ENCODE measurements around the gene LYRM7. TPM values are rescaled to one million over a fixed set of nuclear protein-coding genes. Genes with fewer than 3 reads are reported as not detected.

Gene LYRM7
- total and polyA plus RNA-seq, 5 donors from 2014 or later = 4.3 to 6.5 (median 5.1) TPM

DNA sequence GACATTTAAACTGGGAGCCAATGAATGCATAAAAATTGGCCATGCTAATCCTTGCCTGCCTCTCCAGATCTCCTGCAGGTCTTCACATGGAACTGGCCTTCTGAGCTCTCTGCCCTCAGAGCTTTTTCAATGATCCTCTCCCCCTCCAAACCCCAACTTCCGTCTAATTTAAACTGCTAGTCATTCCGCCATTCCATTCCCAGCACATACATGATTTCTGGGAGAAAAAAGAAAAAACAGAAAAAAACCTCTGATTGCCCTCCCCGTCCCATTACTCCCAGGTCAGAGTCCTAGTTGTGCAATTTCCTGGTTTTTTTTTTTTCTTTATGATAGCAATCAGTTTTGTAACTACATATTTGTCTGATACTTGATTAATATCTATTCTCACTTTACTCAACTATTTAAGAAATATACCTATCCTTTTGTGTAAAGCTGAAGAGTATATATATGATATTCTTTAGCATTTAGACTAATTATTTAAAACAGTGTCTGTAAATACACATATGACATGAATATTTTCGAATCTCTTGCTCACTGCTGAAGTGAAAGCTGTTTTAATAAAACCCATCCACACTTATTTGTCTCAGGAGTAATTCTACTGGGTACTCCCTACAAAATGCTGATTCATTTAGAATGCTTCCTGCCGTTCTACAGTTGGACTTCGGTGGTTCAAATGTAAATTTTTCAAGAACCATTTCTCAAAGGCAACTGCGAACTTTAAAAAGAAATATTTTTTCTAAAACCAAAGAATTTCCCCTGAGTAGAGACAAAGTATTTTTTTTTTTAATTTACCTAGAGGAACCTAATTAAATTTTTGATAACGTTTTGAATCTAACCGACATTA is 7.2 kb upstream of the LYRM7 start:
- peaks cover 34% of the 10 kb centered on the region for H3K4me1 ChIP-seq (ENCODE audit: control insufficient read depth, insufficient read depth, low read length, poor library complexity, severe bottlenecking)
- H3K36me3 Mint-ChIP-seq = peaks cover 34% of the 10 kb centered on the region
- H3K36me3 ChIP-seq (ENCODE audit: control insufficient read depth, insufficient read depth, low read length) = peaks cover 41% of the 10 kb centered on the region
- H3K27ac ChIP-seq (ENCODE audit: insufficient read depth, low read length, poor library complexity, severe bottlenecking) = peak overlapping the region; percentile 93
- H3K27me3 ChIP-seq (ENCODE audit: control insufficient read depth, insufficient read depth, low read length) = no peaks in the 10 kb centered on the region
- H3K4me3 ChIP-seq (ENCODE audit: low read depth, low read length) = peak overlapping the region; percentile 93
- H3K27me3 Mint-ChIP-seq = no peaks in the 10 kb centered on the region
- peaks cover 18 to 62% (median 43%) of the 10 kb centered on the region in 4 donors for H3K4me1 Mint-ChIP-seq
- H3K9me3 ChIP-seq (ENCODE audit: control insufficient read depth in 2 of 2, low read length in 2 of 2) = no peaks in the 10 kb centered on the region
- peak overlapping the region; percentile 81 to 89 (median 87) for H3K27ac Mint-ChIP-seq
- peak overlapping the region; percentile 88 to 94 (median 92) for H3K4me3 Mint-ChIP-seq
- ATAC-seq (ENCODE audit: low read depth in 2 of 2) (no peak), DNase-seq (peak in 2 of 3 donors; percentile 7 to 57)
- H3K9me3 Mint-ChIP-seq = peaks cover 0 to 1% (median 0%) of the 10 kb centered on the region in 7 donors

GRCh38 chr5:131164191-131165118 is 6.3 kb upstream of the LYRM7 start:
- Mint-ChIP-seq H3K4me1 (peaks cover 18 to 59% (median 39%) of the 10 kb centered on the region in 4 donors), H3K9me3 (peaks cover 0 to 1% (median 0%) of the 10 kb centered on the region in 7 donors), H3K36me3 (peaks cover 25% of the 10 kb centered on the region), H3K27me3 (no peaks in the 10 kb centered on the region), H3K4me3 (peak overlapping the region; percentile 94 to 98 (median 96)), H3K27ac (peak overlapping the region; percentile 89 to 98 (median 97))
- Histone ChIP-seq H3K9me3 (ENCODE audit: control insufficient read depth in 2 of 2, low read length in 2 of 2) (no peaks in the 10 kb centered on the region), H3K27ac (ENCODE audit: insufficient read depth, low read length, poor library complexity, severe bottlenecking) (peak overlapping the region; percentile 93), H3K4me1 (ENCODE audit: control insufficient read depth, insufficient read depth, low read length, poor library complexity, severe bottlenecking) (peaks cover 34% of the 10 kb centered on the region), H3K27me3 (ENCODE audit: control insufficient read depth, insufficient read depth, low read length) (no peaks in the 10 kb centered on the region), H3K4me3 (ENCODE audit: low read depth, low read length) (peak overlapping the region; percentile 93), H3K36me3 (ENCODE audit: control insufficient read depth, insufficient read depth, low read length) (peaks cover 31% of the 10 kb centered on the region)
- ATAC-seq (ENCODE audit: low read depth in 2 of 2) (peak; percentile 76), DNase-seq (peak; percentile 43 to 86 (median 76))

- peak within 1 kb of the TSS; percentile 93 for H3K4me3 ChIP-seq (ENCODE audit: low read depth, low read length)
- Mint-ChIP-seq H3K36me3 (peaks cover 18% of the 10 kb centered on the region), H3K27me3 (no peaks in the 10 kb centered on the region), H3K27ac (peak within 1 kb of the TSS; percentile 89 to 98 (median 97)), H3K4me1 (peaks cover 18 to 58% (median 38%) of the 10 kb centered on the region in 4 donors), H3K4me3 (peak within 1 kb of the TSS; percentile 94 to 98 (median 96)), H3K9me3 (peaks cover 0 to 1% (median 0%) of the 10 kb centered on the region in 7 donors)
- H3K4me1 ChIP-seq (ENCODE audit: control insufficient read depth, insufficient read depth, low read length, poor library complexity, severe bottlenecking) = peaks cover 38% of the 10 kb centered on the region
- ATAC-seq (ENCODE audit: low read depth in 2 of 2) (peak; percentile 84 to 85), DNase-seq (peak; percentile 88 to 94 (median 92))
- no peaks in the 10 kb centered on the region for H3K9me3 ChIP-seq (ENCODE audit: control insufficient read depth in 2 of 2, low read length in 2 of 2)
- peak within 1 kb of the TSS; percentile 93 for H3K27ac ChIP-seq (ENCODE audit: insufficient read depth, low read length, poor library complexity, severe bottlenecking)
- no peaks in the 10 kb centered on the region for H3K27me3 ChIP-seq (ENCODE audit: control insufficient read depth, insufficient read depth, low read length)
- peaks cover 24% of the 10 kb centered on the region for H3K36me3 ChIP-seq (ENCODE audit: control insufficient read depth, insufficient read depth, low read length)
Observed at GRCh38 chr5:131165119-131165727, 5.5 kb upstream of the LYRM7 start, which contains the start of gene HINT1. Gene HINT1 (minus strand): TSS chr5:131165256. CDS start chr5:131165205, 51 bp downstream.

DNA sequence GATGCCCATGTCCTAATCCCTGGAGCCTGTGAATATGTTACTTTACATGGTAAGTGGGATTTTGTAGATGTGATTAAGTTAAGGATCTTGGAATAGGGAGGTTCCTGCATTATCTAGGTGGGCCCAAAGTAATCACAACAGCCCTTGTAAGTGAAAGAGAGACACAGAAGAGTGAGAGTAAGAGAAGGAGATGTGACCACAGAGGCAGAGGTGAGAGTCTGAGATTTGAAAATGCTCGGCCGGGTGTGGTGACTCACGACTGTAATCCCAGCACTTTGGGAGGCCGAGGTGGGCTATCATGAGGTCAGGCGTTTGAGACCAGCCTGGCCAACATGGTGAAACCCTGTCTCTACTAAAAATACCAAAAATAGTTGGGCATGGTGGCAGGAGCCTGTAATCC is 3.1 kb upstream of the LYRM7 start:
- Histone ChIP-seq H3K9me3 (ENCODE audit: control insufficient read depth in 2 of 2, low read length in 2 of 2) (no peaks in the 10 kb centered on the region), H3K27me3 (ENCODE audit: control insufficient read depth, insufficient read depth, low read length) (no peaks in the 10 kb centered on the region), H3K36me3 (ENCODE audit: control insufficient read depth, insufficient read depth, low read length) (peaks cover under 1% of the 10 kb centered on the region), H3K4me1 (ENCODE audit: control insufficient read depth, insufficient read depth, low read length, poor library complexity, severe bottlenecking) (peaks cover 39% of the 10 kb centered on the region), H3K27ac (ENCODE audit: insufficient read depth, low read length, poor library complexity, severe bottlenecking) (no peak overlapping the region), H3K4me3 (ENCODE audit: low read depth, low read length) (no peak overlapping the region)
- peak overlapping the region in 1 of 3 donors; percentile 25 for H3K27ac Mint-ChIP-seq
- DNase-seq (no peak), ATAC-seq (ENCODE audit: low read depth in 2 of 2) (no peak)
- H3K27me3 Mint-ChIP-seq = no peaks in the 10 kb centered on the region
- H3K4me3 Mint-ChIP-seq = peak overlapping the region in 2 of 4 donors; percentile 22 to 94
- H3K4me1 Mint-ChIP-seq = peaks cover 12 to 60% (median 38%) of the 10 kb centered on the region in 4 donors
- peaks cover 4% of the 10 kb centered on the region for H3K36me3 Mint-ChIP-seq
- H3K9me3 Mint-ChIP-seq = peaks cover 0 to 1% (median 0%) of the 10 kb centered on the region in 7 donors

- no peaks in the 10 kb centered on the region for H3K27me3 Mint-ChIP-seq
- peak overlapping the region; percentile 94 for H3K4me3 ChIP-seq (ENCODE audit: low read depth, low read length)
- H3K9me3 ChIP-seq (ENCODE audit: control insufficient read depth in 2 of 2, low read length in 2 of 2) = no peaks in the 10 kb centered on the region
- H3K27ac ChIP-seq (ENCODE audit: insufficient read depth, low read length, poor library complexity, severe bottlenecking) = peak overlapping the region; percentile 86
- peaks cover 24% of the 10 kb centered on the region for H3K4me1 ChIP-seq (ENCODE audit: control insufficient read depth, insufficient read depth, low read length, poor library complexity, severe bottlenecking)
- H3K4me3 Mint-ChIP-seq = peak overlapping the region; percentile 90 to 99 (median 97)
- DNase-seq = no peak
- H3K4me1 Mint-ChIP-seq = peaks cover 0 to 58% (median 42%) of the 10 kb centered on the region in 4 donors
- peaks cover 0 to 1% (median 0%) of the 10 kb centered on the region in 7 donors for H3K9me3 Mint-ChIP-seq
- ATAC-seq (ENCODE audit: low read depth in 2 of 2) = no peak
- no peaks in the 10 kb centered on the region for H3K27me3 ChIP-seq (ENCODE audit: control insufficient read depth, insufficient read depth, low read length)
- H3K36me3 ChIP-seq (ENCODE audit: control insufficient read depth, insufficient read depth, low read length) = no peaks in the 10 kb centered on the region
- peak overlapping the region; percentile 95 to 99 (median 98) for H3K27ac Mint-ChIP-seq
- no peaks in the 10 kb centered on the region for H3K36me3 Mint-ChIP-seq
Observed at GRCh38 chr5:131169810-131170539, 769 bp upstream of the LYRM7 start.

- Histone ChIP-seq H3K4me3 (ENCODE audit: low read depth, low read length) (peak overlapping the region; percentile 94), H3K9me3 (ENCODE audit: control insufficient read depth in 2 of 2, low read length in 2 of 2) (no peaks in the 10 kb centered on the region), H3K27me3 (ENCODE audit: control insufficient read depth, insufficient read depth, low read length) (no peaks in the 10 kb centered on the region), H3K4me1 (ENCODE audit: control insufficient read depth, insufficient read depth, low read length, poor library complexity, severe bottlenecking) (peaks cover 17% of the 10 kb centered on the region), H3K27ac (ENCODE audit: insufficient read depth, low read length, poor library complexity, severe bottlenecking) (peak overlapping the region; percentile 86), H3K36me3 (ENCODE audit: control insufficient read depth, insufficient read depth, low read length) (no peaks in the 10 kb centered on the region)
- Mint-ChIP-seq H3K4me1 (peaks cover 5 to 49% (median 38%) of the 10 kb centered on the region in 4 donors), H3K36me3 (peaks cover 3% of the 10 kb centered on the region), H3K4me3 (peak overlapping the region; percentile 90 to 99 (median 97)), H3K27ac (peak overlapping the region; percentile 38 to 98 (median 95)), H3K27me3 (no peaks in the 10 kb centered on the region), H3K9me3 (no peaks in the 10 kb centered on the region)
- ATAC-seq (ENCODE audit: low read depth in 2 of 2) (no peak), DNase-seq (peak in 2 of 3 donors; percentile 20 to 51)
Observed at GRCh38 chr5:131171276-131171810, 599 bp downstream of the LYRM7 start.
